ENCODE measurements around the gene METTL25. TPM values are rescaled to one million over a fixed set of nuclear protein-coding genes. Genes with fewer than 3 reads are reported as not detected.

METTL25 gene
- total and polyA plus RNA-seq, 10 of the 15 experiments (the other 5 are each of a cell fraction or from before 2014, with no cell fraction given), result 5.6 to 11.3 (median 8.0) TPM

GRCh38 chr12:82358200-82359114, at the start of gene METTL25, which contains the start of gene CCDC59 (continued):
- TF ChIP-seq TBL1XR1 (IDR thresholded peaks at IDR 0.05; ENCODE audit: low read depth, low read length), result peak; percentile 89
- TF ChIP-seq STAT1 (conservative IDR thresholded peaks at IDR 0.05), result peak; percentile 94
- TF ChIP-seq ZBTB4 (CRISPR knock-in tag; IDR thresholded peaks at IDR 0.05), result no peak
- TF ChIP-seq BHLHE40 (IDR thresholded peaks at IDR 0.05; ENCODE audit: borderline replicate concordance in 1 of 2, low read depth in 2 of 2, low read length in 1 of 2), result peak; percentile 61 to 83; a peak in 3 of 4 replicates
- TF ChIP-seq MAX (IDR thresholded peaks at IDR 0.05; ENCODE audit: low read depth, low read length), result peak; percentile 82
- TF ChIP-seq STAT3 (IDR thresholded peaks at IDR 0.05; ENCODE audit: low read depth, low read length), result 0 out of 2 replicates have a peak, but pooled peaks have one; percentile 80
- peak; percentile 84 for TF ChIP-seq RELA (IDR thresholded peaks at IDR 0.05; ENCODE audit: borderline replicate concordance, partially characterized antibody)
- TF ChIP-seq HDGF (IDR thresholded peaks at IDR 0.05), result peak; percentile 90; the same call in 1 of the 2 replicates
- peak; percentile 40; the same call in 1 of the 2 replicates for TF ChIP-seq TCF12 (IDR thresholded peaks at IDR 0.05; ENCODE audit: low read depth, low read length)
- TF ChIP-seq FOXK2 (IDR thresholded peaks at IDR 0.05), result peak; percentile 87
- TF ChIP-seq NRF1 (conservative IDR thresholded peaks at IDR 0.05; ENCODE audit: low read depth, low read length), result no peak
- TF ChIP-seq PKNOX1 (IDR thresholded peaks at IDR 0.05), result peak; percentile 18; the same call in 1 of the 2 replicates
- no peak for TF ChIP-seq MYC (IDR thresholded peaks at IDR 0.05; ENCODE audit: insufficient read depth, insufficient read length, insufficient replicate concordance, low read length, severe bottlenecking)
- TF ChIP-seq POLR2A (IDR thresholded peaks at IDR 0.05; ENCODE audit: low read depth, low read length), result peak; percentile 99
- peak; percentile 92 for TF ChIP-seq KLF5 (IDR thresholded peaks at IDR 0.05; ENCODE audit: partially characterized antibody)
- peak; percentile 83 for TF ChIP-seq SPI1 (IDR thresholded peaks at IDR 0.05; ENCODE audit: borderline replicate concordance, insufficient read depth, low read depth, low read length)
- no peak for TF ChIP-seq IRF5 (IDR thresholded peaks at IDR 0.05; ENCODE audit: borderline replicate concordance)
- peak; percentile 98 for TF ChIP-seq YY1 (IDR thresholded peaks at IDR 0.05; ENCODE audit: low read depth, low read length)
- no peak for TF ChIP-seq RCOR1 (conservative IDR thresholded peaks at IDR 0.05; ENCODE audit: low read depth, low read length)
- TF ChIP-seq CBX3 (IDR thresholded peaks at IDR 0.05; ENCODE audit: borderline replicate concordance, low read depth), result no peak
- TF ChIP-seq POLR2AphosphoS5 (IDR thresholded peaks at IDR 0.05; ENCODE audit: low read length), result peak; percentile 96
- TF ChIP-seq MXI1 (IDR thresholded peaks at IDR 0.05; ENCODE audit: low read depth, low read length), result peak; percentile 89
- TF ChIP-seq PAX5 (IDR thresholded peaks at IDR 0.05; ENCODE audit: borderline replicate concordance, low read depth, low read length), result peak; percentile 71; the same call in 1 of the 2 replicates

Data from GM12878 (cell line).